GM18499 (cell line): ENCODE measurements around the gene SRD5A1.

Experiments used
- ATAC-seq: cut with Tn5 transposase; IDR thresholded peaks from one replicate; pipeline ENCODE4 v1.9.1; 2021; ENCODE audit warnings: moderate number of reproducible peaks; ENCODE audit not compliant: insufficient read depth, unreplicated experiment

Gene SRD5A1

DNA sequence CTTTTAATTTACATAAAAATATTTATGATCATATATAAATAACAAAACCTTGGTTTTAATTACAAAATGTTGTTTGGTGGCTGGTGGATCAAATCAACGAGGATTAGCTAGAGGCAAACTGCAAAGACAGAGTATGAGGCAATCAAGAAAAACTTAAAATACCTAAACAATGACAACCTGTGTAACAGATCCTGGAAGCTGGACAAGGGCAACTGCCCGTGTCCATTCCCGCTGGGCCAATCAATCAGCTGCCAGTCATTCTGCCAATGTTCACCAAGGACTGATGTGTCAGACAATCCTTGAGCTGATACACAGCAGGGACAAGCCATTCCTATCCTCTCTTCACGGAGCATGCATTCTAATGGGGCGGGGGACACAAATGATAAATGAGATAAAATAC, 76.8 kb downstream of the SRD5A1 start:
- no peak for ATAC-seq

DNA sequence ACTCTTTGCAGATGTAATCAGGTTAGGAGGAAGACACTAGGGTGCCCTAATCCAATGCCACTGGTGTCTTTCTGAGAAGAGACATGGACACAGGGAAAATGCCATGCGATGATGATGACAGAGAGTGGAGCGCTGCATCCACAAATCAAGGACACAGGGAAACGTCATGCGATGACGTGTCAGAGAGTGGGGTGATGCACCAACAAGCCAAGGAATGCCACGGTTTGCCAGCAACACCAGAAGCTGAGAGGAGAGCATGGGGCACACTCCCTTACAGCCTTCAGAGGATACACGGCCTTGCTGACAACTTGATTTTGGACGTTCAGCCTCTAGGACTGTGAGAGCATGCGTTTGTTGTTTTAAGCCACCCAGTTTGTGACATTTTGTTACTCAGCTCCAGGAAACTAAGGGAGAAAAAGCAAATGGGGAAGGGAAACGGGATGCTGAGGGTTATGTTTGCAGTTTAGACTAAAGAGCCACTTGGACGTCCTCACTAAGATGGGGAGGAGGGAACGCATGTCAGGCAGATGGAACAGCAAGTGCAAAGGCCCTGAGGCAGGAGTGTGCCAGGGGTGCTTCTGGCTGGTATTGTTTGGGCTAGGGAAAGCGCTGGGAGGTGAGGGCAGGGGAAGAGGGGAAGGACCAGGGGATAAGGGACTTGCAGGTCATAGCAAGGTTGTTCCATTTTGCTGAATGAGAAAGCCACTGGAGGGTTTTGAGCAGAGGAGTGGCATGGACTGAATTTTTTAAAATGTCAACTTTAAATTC, 77.5 kb downstream of the SRD5A1 start:
- ATAC-seq = no peak

DNA sequence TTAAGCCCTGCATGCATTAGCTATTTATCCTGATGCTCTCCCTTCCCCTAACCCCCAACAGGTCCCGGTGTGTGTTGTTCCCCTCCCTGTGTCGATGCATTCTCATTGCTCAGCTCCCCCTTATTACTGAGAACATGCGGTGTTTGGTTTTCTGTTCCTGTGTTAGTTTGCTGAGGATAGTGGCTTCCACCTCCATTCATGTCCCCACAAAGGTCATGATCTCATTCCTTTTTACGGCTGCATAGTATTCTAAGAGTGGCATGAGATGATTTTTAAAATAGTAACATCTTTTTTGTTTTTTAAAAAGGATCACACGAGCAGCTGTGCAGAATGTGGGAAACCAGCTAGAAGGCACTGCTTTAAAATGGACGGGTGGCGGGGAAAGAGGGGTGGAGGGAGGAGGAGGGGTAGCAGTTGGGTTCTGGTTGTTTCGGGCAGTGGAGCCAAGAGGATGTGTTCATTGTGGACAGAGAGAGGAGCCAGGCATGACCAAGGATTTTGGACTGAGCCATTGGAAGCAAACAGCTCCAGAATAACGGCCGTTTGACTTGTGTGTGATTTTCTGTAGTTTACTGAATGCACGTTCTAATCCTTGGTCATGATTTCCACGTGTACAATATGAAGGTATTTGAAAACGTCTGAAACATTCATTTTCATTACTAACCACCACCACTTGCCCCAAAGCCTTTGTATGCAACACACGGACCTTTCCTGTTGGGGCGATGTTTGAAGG, 78.3 kb downstream of the SRD5A1 start:
- ATAC-seq = no peak

DNA sequence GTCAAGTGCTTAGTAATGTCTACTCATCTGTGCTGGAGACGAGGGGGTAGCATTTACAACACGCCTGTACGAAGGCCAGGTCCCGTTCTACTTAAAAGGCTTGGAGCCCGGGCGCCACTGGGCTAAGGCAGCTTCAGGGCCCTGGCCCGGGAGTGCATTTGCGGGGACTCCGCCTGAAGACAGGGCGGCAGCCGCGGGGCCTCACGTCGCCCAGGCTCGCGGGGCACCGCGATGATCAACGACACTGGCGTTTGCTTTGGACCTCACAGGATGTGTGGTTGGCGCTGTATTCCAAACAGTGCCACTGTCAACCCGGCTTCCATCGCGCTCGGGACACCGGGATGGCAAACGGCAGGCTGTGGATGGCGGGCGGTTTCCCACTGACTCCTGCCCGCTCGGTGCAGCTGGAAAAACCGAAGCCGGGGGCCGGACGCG, 78.9 kb downstream of the SRD5A1 start:
- no peak for ATAC-seq

DNA sequence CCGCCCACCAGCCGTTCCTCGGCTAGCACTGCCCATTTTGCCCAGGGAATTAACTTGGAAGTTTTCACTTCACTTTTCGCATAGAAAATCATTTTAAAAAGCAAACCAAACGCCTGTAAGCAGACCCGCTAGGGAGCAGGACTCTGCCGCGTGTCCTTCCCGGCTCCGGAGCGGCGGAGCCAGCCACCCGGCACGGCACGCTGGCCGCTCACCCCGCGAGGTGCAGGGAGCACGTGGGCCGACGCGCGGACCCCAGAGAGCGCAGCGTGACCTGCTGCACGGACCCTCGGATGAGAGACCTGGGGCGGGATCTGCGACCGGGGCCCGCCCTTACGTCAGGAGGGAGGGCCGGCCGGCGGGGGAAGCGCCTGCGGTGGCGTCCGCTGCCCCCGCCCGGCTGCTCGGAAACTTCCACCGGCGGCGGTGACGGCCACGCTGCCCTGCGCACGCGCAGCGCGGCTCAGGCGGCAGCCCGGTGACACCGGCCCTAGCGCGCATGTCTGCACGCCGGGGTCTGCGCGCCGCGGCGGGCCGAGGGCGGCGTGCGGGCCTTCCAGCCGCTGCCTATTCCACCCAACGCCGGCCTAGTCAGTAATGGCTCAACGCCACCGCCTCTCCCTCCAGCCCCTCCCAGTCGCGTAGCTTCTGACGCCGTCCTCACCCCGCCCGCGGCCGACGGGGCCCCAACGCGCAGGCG, 79.5 kb downstream of the SRD5A1 start:
- peak; percentile 40 for ATAC-seq

DNA sequence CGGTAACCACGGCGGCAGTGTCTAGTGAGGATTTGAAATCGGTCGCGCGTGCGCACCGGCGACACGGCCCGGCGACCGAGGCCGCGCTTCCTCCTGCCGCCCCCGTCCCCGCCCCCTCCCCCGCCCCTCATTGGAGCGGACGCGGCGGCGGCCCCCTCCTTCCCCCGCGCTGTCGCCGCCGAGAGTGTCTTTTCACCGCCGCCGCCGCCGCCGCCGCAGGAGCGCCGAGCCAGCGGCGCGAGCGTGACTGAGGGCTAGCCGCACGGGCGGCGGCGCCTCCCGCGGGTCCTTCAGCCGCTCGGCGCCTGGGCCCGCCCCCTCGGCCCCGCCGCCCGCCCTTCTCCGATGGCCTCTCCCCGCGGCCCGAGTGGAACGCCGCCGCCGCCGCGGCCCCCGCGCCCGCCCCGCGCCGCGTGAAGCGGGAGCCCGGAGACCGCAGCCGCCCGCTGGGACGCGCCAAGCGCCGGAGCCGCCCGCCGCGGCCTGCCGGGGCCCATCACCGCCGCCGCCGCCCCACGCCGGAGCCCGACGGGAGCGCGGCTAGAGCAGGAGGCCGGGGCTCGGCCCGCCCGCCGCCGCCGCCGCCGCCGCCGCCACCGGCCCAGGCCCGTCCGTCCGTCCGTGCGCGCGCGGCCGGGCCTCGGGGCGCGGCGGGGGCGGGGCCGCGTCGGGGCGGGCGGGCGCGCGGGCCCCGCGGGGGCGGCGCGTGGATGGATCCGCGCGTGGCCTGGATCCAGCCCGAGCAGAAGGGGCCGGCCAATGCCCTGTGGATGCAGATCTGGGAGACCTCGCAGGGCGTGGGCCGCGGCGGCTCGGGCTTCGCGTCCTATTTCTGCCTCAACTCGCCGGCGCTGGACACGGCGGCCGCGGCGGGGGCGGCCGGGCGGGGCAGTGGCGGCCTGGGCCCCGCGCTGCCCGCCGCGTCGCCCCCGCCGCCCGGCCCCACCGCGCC, 80.3 kb downstream of the SRD5A1 start, which contains the start of gene TENT4A:
Gene TENT4A, plus strand, starts transcription at position 159 of the 952 bp plus-strand sequence. Its CDS starts 552 bp downstream, at position 711.
- ATAC-seq = peak; percentile 0

DNA sequence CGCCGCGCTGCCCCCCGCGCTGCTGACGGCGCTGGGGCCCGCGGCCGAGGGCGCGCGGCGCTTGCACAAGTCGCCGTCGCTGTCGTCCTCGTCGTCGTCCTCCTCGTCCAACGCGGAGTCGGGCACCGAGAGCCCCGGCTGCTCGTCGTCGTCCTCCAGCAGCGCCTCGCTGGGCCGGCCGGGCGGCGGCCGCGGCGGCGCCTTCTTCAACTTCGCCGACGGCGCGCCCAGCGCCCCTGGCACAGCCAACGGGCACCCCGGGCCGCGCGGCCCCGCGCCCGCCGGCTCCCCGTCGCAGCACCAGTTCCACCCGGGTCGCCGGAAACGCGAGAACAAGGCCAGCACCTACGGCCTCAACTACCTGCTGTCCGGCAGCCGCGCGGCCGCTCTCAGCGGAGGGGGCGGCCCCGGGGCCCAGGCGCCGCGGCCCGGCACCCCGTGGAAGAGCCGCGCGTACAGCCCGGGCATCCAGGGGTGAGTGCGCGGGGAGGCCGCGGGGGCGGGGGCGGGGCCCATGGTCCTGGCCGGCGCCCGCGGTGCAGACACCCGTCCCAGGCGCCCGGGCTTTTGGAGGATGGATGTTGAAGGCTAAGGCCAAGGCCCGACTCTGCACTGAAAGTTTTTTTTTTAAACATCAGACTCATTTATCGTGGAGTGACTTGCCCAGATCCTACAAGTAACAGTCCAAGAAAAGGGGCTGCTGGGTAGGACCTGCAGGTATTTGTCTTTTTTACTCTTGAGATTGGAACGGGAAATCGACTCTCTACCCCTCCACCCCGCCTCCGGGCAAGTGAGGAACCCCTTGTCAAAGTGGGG, 81.2 kb downstream of the SRD5A1 start:
- ATAC-seq = no peak

DNA sequence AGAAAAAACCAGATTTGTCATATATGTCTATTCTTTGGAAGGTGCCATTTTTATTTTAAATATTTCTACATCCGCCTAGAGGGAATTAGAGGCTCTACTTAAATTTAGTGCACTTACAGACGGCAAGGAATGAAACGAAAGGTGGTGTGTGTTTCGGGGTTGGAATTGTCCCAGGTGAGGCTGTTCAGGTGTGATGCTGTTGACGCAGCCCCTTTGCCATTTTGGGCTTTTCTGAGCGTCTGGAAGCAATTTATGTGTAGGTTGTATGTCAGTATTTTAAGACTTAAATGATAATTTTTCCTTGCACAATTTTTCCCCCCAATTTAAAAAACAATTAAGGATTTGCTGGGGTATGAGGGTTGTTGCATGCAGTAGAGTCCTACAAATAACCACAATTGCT, 82.0 kb downstream of the SRD5A1 start:
- ATAC-seq = no peak

DNA sequence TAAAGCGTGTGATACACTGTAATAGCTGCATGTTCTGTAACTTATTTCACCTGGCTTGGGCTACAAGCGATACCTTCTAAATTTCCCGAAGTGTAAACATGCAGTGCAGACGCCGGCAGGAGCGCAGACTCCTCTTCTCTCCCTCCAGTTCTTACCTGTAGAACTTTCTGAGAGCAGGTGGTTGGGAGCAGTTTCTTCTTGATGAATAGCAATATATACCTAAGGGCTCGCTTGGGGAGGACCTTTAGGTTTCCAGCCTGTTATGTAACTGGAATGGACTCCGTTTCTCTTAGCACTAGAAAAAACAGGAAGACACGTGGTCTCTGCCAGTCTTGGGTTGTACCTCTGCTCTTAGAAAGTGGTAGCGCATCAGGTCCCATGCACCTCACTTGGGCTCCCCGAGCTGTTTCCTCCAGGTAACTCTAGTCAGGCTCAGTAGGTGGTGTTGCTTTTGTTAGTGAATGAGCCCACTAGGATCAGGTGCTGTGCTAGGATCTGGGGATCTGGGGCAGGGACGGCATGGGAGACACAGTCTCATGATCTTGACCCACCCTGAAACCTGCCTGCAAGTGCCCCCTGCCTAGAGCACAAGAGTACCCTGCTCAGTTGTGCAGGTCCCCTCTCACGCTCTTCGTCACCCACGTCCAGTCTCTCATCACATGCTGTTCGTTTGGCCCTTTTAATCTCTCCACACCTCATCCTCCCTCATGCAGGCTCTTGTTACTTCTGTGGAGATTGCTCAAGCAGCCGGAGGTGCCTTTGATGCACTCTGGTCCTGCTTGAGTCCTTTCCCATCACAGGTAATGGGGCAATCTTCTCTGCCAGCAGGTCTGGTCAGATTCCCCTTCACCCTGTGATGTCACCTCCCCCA, 82.8 kb downstream of the SRD5A1 start:
- no peak for ATAC-seq

DNA sequence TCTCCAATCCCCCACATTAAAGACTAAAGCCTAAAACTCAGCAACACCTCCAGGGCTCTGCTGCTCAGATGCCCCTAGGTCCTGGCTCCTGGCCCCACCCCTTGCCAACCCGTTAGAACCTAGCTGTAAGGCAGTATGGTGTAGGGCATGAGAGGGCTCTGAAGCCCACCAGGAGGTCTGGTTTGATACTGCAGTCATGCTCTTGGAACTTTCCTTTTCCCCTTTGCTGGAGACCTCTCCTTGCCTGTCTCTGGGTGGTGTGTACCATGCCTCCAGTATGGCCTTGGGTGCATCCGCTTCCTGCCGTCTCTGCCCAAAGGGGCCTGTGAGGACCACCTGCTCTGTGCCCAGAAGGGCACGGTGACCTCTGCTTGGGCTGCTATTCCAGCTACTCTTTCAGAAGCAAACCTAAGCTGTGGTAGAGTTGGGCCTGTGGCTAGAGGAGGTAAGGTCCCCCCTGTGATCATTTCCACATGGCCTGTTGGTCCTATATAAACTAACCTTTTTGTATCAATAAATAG, 83.4 kb downstream of the SRD5A1 start:
- ATAC-seq = no peak

DNA sequence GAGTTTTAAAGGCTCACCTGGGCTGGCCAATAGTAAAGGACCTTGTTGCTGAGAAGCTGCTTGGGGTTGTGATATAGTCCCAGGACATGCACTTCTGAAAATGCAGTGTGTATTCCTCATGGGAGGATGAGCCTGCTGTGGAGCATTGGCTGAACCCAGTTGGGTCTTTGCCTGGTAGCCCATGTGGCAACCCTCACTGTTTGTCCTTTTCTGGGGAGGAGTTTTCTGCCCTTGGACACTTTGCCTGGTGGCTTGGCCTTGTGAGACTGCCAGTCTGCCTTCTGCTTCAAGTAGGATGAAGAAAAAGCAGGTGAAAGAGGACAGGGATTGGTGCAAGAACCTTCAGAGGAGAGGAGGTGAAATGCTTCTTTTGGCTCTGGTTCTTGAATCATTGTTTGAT, 84.0 kb downstream of the SRD5A1 start:
- no peak for ATAC-seq

DNA sequence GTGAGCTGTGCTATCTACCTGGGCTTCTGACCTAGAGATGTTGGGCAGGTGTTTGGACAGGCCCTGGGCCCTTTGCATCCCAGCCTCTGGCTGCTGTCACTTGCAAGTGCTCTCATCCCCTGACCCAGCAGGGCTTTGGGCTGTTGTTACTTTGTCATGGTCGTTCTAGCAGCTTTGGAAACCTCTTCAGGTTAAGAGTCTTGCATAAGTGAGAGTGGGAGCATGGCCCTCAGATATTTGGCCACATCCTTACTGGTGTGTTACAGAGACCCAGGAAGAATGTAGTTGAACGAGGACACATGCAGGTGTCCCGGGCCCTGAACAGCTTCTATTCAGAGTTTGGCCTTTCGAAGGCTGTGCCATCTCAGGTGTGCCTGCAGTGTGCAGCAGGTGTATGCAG, 84.4 kb downstream of the SRD5A1 start:
- no peak for ATAC-seq

DNA sequence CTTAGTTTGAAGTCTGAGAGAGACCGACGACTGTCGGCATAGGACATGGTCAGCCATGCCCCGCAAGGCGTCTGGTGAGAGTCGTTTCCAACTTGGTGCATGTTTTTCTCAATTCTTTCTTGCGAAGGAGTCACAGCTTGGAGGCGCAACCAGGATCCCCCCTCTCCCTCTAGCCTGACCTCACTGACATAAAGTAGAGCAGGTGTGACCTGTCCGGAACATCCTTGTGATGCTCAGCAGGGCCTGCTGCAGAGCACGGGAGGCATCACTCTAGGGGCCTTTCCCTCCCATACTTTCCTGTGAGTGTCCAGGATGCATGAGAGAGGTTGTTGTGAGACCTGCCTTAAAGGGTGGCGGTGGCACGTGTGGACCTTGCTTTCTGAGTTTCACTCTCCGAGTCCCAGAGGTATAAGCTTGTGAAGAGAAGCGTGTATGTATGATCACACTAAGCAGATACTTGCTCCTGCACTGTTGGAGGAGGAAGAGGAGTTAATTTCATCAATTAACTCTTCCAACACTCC, 85.0 kb downstream of the SRD5A1 start:
- no peak for ATAC-seq

DNA sequence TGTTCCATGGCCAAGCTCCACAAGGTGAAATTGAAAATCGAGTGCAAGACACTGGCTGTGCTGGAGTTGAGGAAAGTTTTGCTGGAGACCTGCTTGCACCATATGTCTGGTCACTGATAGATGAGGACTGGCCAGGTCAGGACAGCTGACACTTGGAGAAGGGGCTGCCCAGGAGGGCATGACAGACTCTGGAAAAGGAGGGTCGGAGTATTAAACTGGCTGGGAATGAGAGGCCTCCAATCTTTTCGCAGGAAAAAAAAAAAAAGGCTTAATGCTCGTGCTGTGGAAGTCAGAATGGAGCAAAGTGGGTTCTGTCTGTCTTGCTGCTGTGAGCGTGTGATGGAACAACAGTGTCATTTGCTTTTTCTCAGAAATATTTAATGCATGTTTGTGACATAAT, 85.5 kb downstream of the SRD5A1 start:
- ATAC-seq = no peak

DNA sequence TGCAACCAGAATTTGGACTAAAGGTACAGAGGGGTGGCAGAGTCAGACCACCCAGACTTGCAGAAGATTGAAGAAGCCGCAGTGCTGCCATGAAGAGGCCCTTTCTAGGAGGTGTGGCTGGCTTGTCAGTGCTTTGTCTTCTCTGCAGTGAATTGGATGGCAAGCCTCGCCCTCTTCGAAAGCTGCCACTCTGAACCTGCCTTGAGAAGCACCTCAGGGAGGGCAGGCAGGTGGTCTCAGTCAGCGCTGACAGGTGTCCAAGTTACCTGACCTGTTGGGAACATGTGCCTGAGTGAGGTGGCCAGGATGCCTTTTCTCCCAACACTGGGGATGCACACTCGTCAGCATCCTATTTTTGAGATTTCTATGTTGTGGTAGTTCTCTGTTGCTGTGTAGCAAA, 86.2 kb downstream of the SRD5A1 start:
- ATAC-seq = no peak

DNA sequence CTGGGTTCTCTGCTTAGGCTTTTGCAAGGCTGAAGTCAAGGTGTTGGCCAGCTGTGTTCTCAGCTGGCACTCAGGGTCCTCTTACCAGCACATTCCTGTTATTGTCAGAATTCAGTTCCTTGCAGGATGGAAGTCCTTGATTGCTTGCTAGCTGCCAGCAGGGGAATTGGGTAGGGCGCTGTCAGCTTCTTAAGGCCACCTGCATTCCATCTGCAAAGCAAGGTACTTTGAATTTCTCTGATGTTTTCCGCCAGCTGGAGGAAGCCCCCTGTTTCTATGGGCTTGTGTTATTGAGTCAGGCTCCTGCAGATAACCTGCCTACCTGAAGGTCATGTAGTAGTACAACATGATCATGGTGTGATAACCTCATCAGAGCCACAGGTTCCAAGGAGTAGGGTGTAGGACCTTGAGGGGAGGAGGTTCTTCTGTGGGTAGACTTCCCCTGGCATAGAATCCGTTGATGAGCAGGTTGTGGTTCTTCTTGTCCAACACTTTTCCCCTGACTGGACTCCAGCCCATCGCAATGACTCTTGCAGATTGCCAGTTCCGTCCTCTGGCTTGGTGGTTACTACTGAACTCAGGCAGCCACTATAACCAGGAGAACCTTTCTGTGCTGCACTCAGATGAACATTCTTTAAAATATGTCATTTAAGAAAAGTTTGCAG, 86.8 kb downstream of the SRD5A1 start:
- ATAC-seq = no peak

DNA sequence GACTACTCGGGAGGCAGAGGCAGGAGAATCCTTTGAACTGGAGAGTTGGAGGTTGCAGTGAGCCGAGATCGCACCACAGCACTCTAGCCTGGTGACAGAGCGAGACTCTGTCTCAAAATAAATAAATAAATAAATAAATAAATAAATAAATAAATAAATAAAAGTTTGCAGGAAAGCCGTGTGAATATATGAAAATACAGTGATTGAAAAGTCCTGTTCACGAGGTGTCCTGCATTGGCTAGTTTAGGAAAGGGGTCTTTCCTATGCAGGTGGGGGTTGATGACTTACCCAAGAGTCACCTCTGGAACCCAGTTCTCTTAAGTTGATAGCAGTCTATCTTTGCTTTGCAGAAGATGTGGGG, 87.3 kb downstream of the SRD5A1 start:
- ATAC-seq = no peak
